ENCODE results near the gene COL9A3.

The COL9A3 gene

GRCh38 chr20:62814709-62815065 is 2.2 kb upstream of the COL9A3 start:
- TF ChIP-seq CREB1 (IDR thresholded peaks at IDR 0.05; ENCODE audit: low read depth) = no peak
- TF ChIP-seq TCF12 (IDR thresholded peaks at IDR 0.05; ENCODE audit: low read depth) = no peak
- TF ChIP-seq YY1 (IDR thresholded peaks at IDR 0.05; ENCODE audit: low read depth) = no peak
- TF ChIP-seq ZBTB7A (IDR thresholded peaks at IDR 0.05; ENCODE audit: low read depth) = no peak
- TF ChIP-seq EGR1 (IDR thresholded peaks at IDR 0.05) = no peak
- TF ChIP-seq RAD21 (IDR thresholded peaks at IDR 0.05; ENCODE audit: low read depth) = no peak
- TF ChIP-seq TAF1 (IDR thresholded peaks at IDR 0.05; ENCODE audit: low read depth) = no peak
- no peak for TF ChIP-seq FOXM1 (IDR thresholded peaks at IDR 0.05; ENCODE audit: borderline replicate concordance, low read depth)
- TF ChIP-seq REST (IDR thresholded peaks at IDR 0.05; ENCODE audit: low read depth) = no peak
- TF ChIP-seq USF1 (IDR thresholded peaks at IDR 0.05) = no peak

- TF ChIP-seq TAF1 (IDR thresholded peaks at IDR 0.05; ENCODE audit: low read depth) (no peak), EGR1 (IDR thresholded peaks at IDR 0.05) (no peak), ZBTB7A (IDR thresholded peaks at IDR 0.05; ENCODE audit: low read depth) (peak; percentile 80), YY1 (IDR thresholded peaks at IDR 0.05; ENCODE audit: low read depth) (no peak)
These were observed 1.5 kb upstream of the COL9A3 start for GRCh38 chr20:62815066-62815991.

GRCh38 chr20:62816031-62816883 is 593 bp upstream of the COL9A3 start:
- TF ChIP-seq ZBTB7A (IDR thresholded peaks at IDR 0.05; ENCODE audit: low read depth) = no peak; the same call in 1 of the 2 replicates
- TF ChIP-seq REST (IDR thresholded peaks at IDR 0.05; ENCODE audit: low read depth) = 0 out of 2 replicates have a peak, but pooled peaks have one; percentile 8
- TF ChIP-seq TEAD4 (IDR thresholded peaks at IDR 0.05) = no peak
- TF ChIP-seq TAF1 (IDR thresholded peaks at IDR 0.05; ENCODE audit: low read depth) = no peak
- TF ChIP-seq USF1 (IDR thresholded peaks at IDR 0.05) = no peak
- TF ChIP-seq RAD21 (IDR thresholded peaks at IDR 0.05; ENCODE audit: low read depth) = no peak
- 0 out of 2 replicates have a peak, but pooled peaks have one; percentile 11 for TF ChIP-seq EGR1 (IDR thresholded peaks at IDR 0.05)

GRCh38 chr20:62817975-62818591 is 1.2 kb downstream of the COL9A3 start:
- TF ChIP-seq TAF1 (IDR thresholded peaks at IDR 0.05; ENCODE audit: low read depth) (peak; percentile 1; the same call in 1 of the 2 replicates), USF1 (IDR thresholded peaks at IDR 0.05) (no peak), ZBTB7A (IDR thresholded peaks at IDR 0.05; ENCODE audit: low read depth) (peak; percentile 51; the same call in 1 of the 2 replicates)

GRCh38 chr20:62818592-62819493 is 2.0 kb downstream of the COL9A3 start:
- TF ChIP-seq RAD21 (IDR thresholded peaks at IDR 0.05; ENCODE audit: low read depth) (no peak; the same call in 1 of the 2 replicates), CEBPB (IDR thresholded peaks at IDR 0.05) (no peak), MAX (IDR thresholded peaks at IDR 0.05) (peak; percentile 76), ZBTB7A (IDR thresholded peaks at IDR 0.05; ENCODE audit: low read depth) (peak; percentile 81), TEAD4 (IDR thresholded peaks at IDR 0.05) (no peak; the same call in none of the 2 replicates), USF1 (IDR thresholded peaks at IDR 0.05) (0 out of 2 replicates have a peak, but pooled peaks have one; percentile 42), TCF12 (IDR thresholded peaks at IDR 0.05; ENCODE audit: low read depth) (peak; percentile 98), TAF1 (IDR thresholded peaks at IDR 0.05; ENCODE audit: low read depth) (no peak), CREB1 (IDR thresholded peaks at IDR 0.05; ENCODE audit: low read depth) (0 out of 2 replicates have a peak, but pooled peaks have one; percentile 15), YY1 (IDR thresholded peaks at IDR 0.05; ENCODE audit: low read depth) (no peak), EGR1 (IDR thresholded peaks at IDR 0.05) (peak; percentile 14; the same call in 1 of the 2 replicates), FOXM1 (IDR thresholded peaks at IDR 0.05; ENCODE audit: borderline replicate concordance, low read depth) (peak; percentile 84), EP300 (IDR thresholded peaks at IDR 0.05; ENCODE audit: borderline replicate concordance) (peak; percentile 94), REST (IDR thresholded peaks at IDR 0.05; ENCODE audit: low read depth) (no peak), NFIC (IDR thresholded peaks at IDR 0.05) (peak; percentile 99)
